ACC112 (cell line): ENCODE results near the gene BGLAP.

ENCODE experiments used
- H2AFZ ChIP-seq: fragments of 200-600 bp; sonication (generic); one replicate; pipeline ENCODE4 v1.6.0; 2017; ENCODE audit warnings: antibody characterized with exemption, low read length; ENCODE audit not compliant: unreplicated experiment
- H3K27ac ChIP-seq: fragments of 200-600 bp; sonication (generic); 2 replicates; pipeline ENCODE4 v1.5.1; 2014; ENCODE audit warnings: low read depth, mild to moderate bottlenecking, antibody characterized with exemption, low read length, moderate library complexity
- H3K27me3 ChIP-seq: fragments of 200-600 bp; sonication (generic); 2 replicates; pipeline ENCODE4 v1.6.1; 2014; ENCODE audit warnings: mild to moderate bottlenecking, antibody characterized with exemption, low read length, moderate library complexity, mixed read lengths; ENCODE audit not compliant: insufficient read depth
- H3K36me3 ChIP-seq: fragments of 200-600 bp; sonication (generic); 2 replicates; pipeline ENCODE4 v1.6.1; 2016; ENCODE audit warnings: mild to moderate bottlenecking, antibody characterized with exemption, low read length, moderate library complexity, mixed read lengths; ENCODE audit not compliant: insufficient read depth
- H3K4me1 ChIP-seq: fragments of 200-600 bp; sonication (generic); one replicate; pipeline ENCODE4 v1.6.1; 2016; ENCODE audit warnings: low read length, mixed read lengths; ENCODE audit not compliant: insufficient read depth, unreplicated experiment, control insufficient read depth
- H3K4me3 ChIP-seq: fragments of 200-600 bp; sonication (generic); 2 replicates; pipeline ENCODE4 v1.5.1; 2014; ENCODE audit warnings: mild to moderate bottlenecking, low read depth, low read length
- H3K79me2 ChIP-seq: fragments of 200-600 bp; sonication (generic); one replicate; pipeline ENCODE4 v1.6.0; 2016; ENCODE audit warnings: low read length; ENCODE audit not compliant: control insufficient read depth, unreplicated experiment, insufficient read depth

Gene BGLAP

GRCh38 chr1:156257711-156258110 is 15.7 kb downstream of the BGLAP start:
- H3K4me1 ChIP-seq = peaks cover 7% of the 10 kb centered on the region
- H3K27me3 ChIP-seq = no peaks in the 10 kb centered on the region
- no peak overlapping the region for H3K27ac ChIP-seq
- H2AFZ ChIP-seq = no peak overlapping the region
- no peak overlapping the region for H3K4me3 ChIP-seq
- H3K36me3 ChIP-seq = peaks cover 32% of the 10 kb centered on the region
- H3K79me2 ChIP-seq = peaks cover 2% of the 10 kb centered on the region

GRCh38 chr1:156258859-156259258 is 16.9 kb downstream of the BGLAP start:
- Histone ChIP-seq H3K4me1 (peaks cover 18% of the 10 kb centered on the region), H3K27me3 (no peaks in the 10 kb centered on the region), H3K79me2 (peaks cover 2% of the 10 kb centered on the region), H2AFZ (no peak overlapping the region), H3K36me3 (peaks cover 39% of the 10 kb centered on the region), H3K27ac (no peak overlapping the region), H3K4me3 (no peak overlapping the region)

GRCh38 chr1:156259805-156260204 is 17.8 kb downstream of the BGLAP start:
- Histone ChIP-seq H3K4me3 (no peak overlapping the region), H3K36me3 (peaks cover 43% of the 10 kb centered on the region), H2AFZ (no peak overlapping the region), H3K79me2 (peaks cover 2% of the 10 kb centered on the region), H3K4me1 (peaks cover 18% of the 10 kb centered on the region), H3K27ac (no peak overlapping the region), H3K27me3 (no peaks in the 10 kb centered on the region)

- H3K36me3 ChIP-seq = peaks cover 46% of the 10 kb centered on the region
- H3K79me2 ChIP-seq = peaks cover 2% of the 10 kb centered on the region
- H3K4me3 ChIP-seq = no peak overlapping the region
- peaks cover 18% of the 10 kb centered on the region for H3K4me1 ChIP-seq
- no peak overlapping the region for H2AFZ ChIP-seq
- H3K27ac ChIP-seq = no peak overlapping the region
- no peaks in the 10 kb centered on the region for H3K27me3 ChIP-seq
Observed at GRCh38 chr1:156260896-156261295, 18.9 kb downstream of the BGLAP start.

GRCh38 chr1:156262461-156263287 is 20.7 kb downstream of the BGLAP start:
- Histone ChIP-seq H3K36me3 (peaks cover 51% of the 10 kb centered on the region), H3K27ac (peak overlapping the region; percentile 85), H3K4me1 (peaks cover 18% of the 10 kb centered on the region), H3K4me3 (no peak overlapping the region), H2AFZ (no peak overlapping the region), H3K79me2 (peaks cover 2% of the 10 kb centered on the region), H3K27me3 (no peaks in the 10 kb centered on the region)

- H3K36me3 ChIP-seq = peaks cover 55% of the 10 kb centered on the region
- H3K4me3 ChIP-seq = no peak overlapping the region
- H2AFZ ChIP-seq = no peak overlapping the region
- H3K4me1 ChIP-seq = peaks cover 22% of the 10 kb centered on the region
- H3K27ac ChIP-seq = peak overlapping the region; percentile 85
- no peaks in the 10 kb centered on the region for H3K27me3 ChIP-seq
- H3K79me2 ChIP-seq = peaks cover 2% of the 10 kb centered on the region
Observed at GRCh38 chr1:156263288-156263655, 21.3 kb downstream of the BGLAP start.

- H3K27ac ChIP-seq = no peak overlapping the region
- H3K79me2 ChIP-seq = peaks cover 1% of the 10 kb centered on the region
- peaks cover 35% of the 10 kb centered on the region for H3K36me3 ChIP-seq
Observed at GRCh38 chr1:156266051-156266450, 24.1 kb downstream of the BGLAP start.

GRCh38 chr1:156268336-156268735 is 26.4 kb downstream of the BGLAP start:
- Histone ChIP-seq H3K4me1 (peaks cover 12% of the 10 kb centered on the region), H3K79me2 (peaks cover 2% of the 10 kb centered on the region), H3K4me3 (no peak overlapping the region), H3K36me3 (peaks cover 36% of the 10 kb centered on the region), H2AFZ (no peak overlapping the region), H3K27ac (no peak overlapping the region), H3K27me3 (no peaks in the 10 kb centered on the region)

More at GRCh38 chr1:156266051-156266450, 24.1 kb downstream of the BGLAP start:
- Histone ChIP-seq H3K27me3 (no peaks in the 10 kb centered on the region), H3K4me3 (no peak overlapping the region), H3K4me1 (peaks cover 26% of the 10 kb centered on the region), H2AFZ (no peak overlapping the region)

GRCh38 chr1:156270314-156270713 is 28.3 kb downstream of the BGLAP start:
- peaks cover 2% of the 10 kb centered on the region for H3K79me2 ChIP-seq
- H3K27me3 ChIP-seq = no peaks in the 10 kb centered on the region
- H2AFZ ChIP-seq = no peak overlapping the region
- H3K4me1 ChIP-seq = peaks cover 8% of the 10 kb centered on the region
- H3K4me3 ChIP-seq = no peak overlapping the region
- peaks cover 29% of the 10 kb centered on the region for H3K36me3 ChIP-seq
- H3K27ac ChIP-seq = no peak overlapping the region

- Histone ChIP-seq H3K27ac (peak overlapping the region; percentile 23; the same call in 1 of the 2 replicates), H3K36me3 (peaks cover 23% of the 10 kb centered on the region), H3K27me3 (no peaks in the 10 kb centered on the region), H3K4me1 (peaks cover 15% of the 10 kb centered on the region), H3K4me3 (no peak overlapping the region), H2AFZ (no peak overlapping the region), H3K79me2 (peaks cover 34% of the 10 kb centered on the region)
Observed at GRCh38 chr1:156276532-156276931, 34.5 kb downstream of the BGLAP start.

- peaks cover 23% of the 10 kb centered on the region for H3K36me3 ChIP-seq
Observed at GRCh38 chr1:156276966-156277381, 35.0 kb downstream of the BGLAP start.

More at GRCh38 chr1:156276966-156277381, 35.0 kb downstream of the BGLAP start:
- H3K4me3 ChIP-seq = no peak overlapping the region
- peak overlapping the region; percentile 23; the same call in 1 of the 2 replicates for H3K27ac ChIP-seq
- no peaks in the 10 kb centered on the region for H3K27me3 ChIP-seq
- H3K4me1 ChIP-seq = peaks cover 18% of the 10 kb centered on the region
- no peak overlapping the region for H2AFZ ChIP-seq
- peaks cover 39% of the 10 kb centered on the region for H3K79me2 ChIP-seq
